Memory B cell (primary cell): Measurements from ENCODE around the gene ADAT1.

Experiments used
- ATAC-seq: fragments of 150-1000 bp; cut with Tn5 transposase; 2 replicates; pipeline ENCODE4 v1.10.0; 2021; ENCODE audit warnings: low read depth, mild to moderate bottlenecking, moderate library complexity
- DNase-seq, 2 donors: peaks; one replicate each; pipeline ENCODE4 v3.0.0; 2022; ENCODE audit warnings: low spot score in 2 of 2
- H3K27ac Mint-ChIP-seq: one replicate; pipeline ENCODE4 v1.8.0; 2022; ENCODE audit warnings: mild to moderate bottlenecking, moderate library complexity, mixed read lengths
- H3K27me3 Mint-ChIP-seq: one replicate; pipeline ENCODE4 v1.8.0; 2022; ENCODE audit warnings: mixed read lengths
- H3K36me3 Mint-ChIP-seq: one replicate; pipeline ENCODE4 v1.8.0; 2022; ENCODE audit warnings: mild to moderate bottlenecking, mixed read lengths
- H3K4me1 Mint-ChIP-seq: one replicate; pipeline ENCODE4 v1.8.0; 2022; ENCODE audit warnings: mixed read lengths
- H3K4me3 Mint-ChIP-seq: one replicate; pipeline ENCODE4 v1.8.0; 2022; ENCODE audit warnings: mild to moderate bottlenecking, moderate library complexity, mixed read lengths
- H3K9me3 Mint-ChIP-seq: one replicate; pipeline ENCODE4 v1.8.0; 2022; ENCODE audit warnings: mixed read lengths

ADAT1 gene

DNA sequence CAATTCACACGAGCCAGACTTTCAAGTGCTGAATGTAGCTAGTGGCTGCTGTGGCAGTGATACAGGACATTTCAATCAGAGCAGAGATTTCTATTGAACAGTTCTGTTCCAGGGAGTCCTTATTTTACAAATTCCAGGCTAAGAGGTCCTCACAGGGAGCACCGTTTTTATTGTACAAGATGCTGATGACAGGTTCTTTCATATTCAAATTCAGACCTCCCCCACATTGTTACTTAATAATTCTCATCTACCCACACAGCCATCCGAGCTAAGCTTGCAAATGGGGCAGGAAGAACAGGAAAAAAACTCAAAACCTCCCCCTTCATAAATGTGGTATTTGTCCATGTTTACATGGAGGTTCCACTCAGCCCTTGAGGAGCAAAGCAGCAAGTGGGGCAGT, 47.1 kb downstream of the ADAT1 start:
- DNase-seq (no peak), ATAC-seq (no peak)
- no peak overlapping the region for H3K4me3 Mint-ChIP-seq
- peaks cover 26% of the 10 kb centered on the region for H3K4me1 Mint-ChIP-seq
- H3K36me3 Mint-ChIP-seq = peaks cover 33% of the 10 kb centered on the region
- no peaks in the 10 kb centered on the region for H3K9me3 Mint-ChIP-seq
- no peaks in the 10 kb centered on the region for H3K27me3 Mint-ChIP-seq
- peak overlapping the region; percentile 18 for H3K27ac Mint-ChIP-seq

DNA sequence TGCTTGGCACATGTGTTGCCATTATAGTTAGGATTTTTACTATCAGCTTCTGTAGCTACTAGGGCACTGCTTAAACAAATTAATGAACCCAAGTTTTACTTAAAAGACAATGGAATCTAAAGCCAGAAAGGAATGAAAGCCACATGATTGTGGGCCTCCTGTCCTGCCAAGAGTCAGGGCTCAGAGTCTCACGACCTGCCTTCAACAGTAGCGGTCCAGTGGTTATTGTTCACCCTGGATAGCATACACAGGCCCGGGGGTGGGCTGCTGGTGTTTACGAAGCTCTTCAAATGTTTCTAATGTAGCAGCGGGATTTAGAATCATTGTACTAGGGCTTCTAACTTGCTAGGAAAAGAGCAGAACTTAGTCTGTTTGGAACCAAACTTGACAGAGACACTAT, 49.1 kb downstream of the ADAT1 start:
- no peak overlapping the region for H3K4me3 Mint-ChIP-seq
- H3K9me3 Mint-ChIP-seq = no peaks in the 10 kb centered on the region
- no peaks in the 10 kb centered on the region for H3K27me3 Mint-ChIP-seq
- H3K4me1 Mint-ChIP-seq = peaks cover 29% of the 10 kb centered on the region
- DNase-seq (no peak), ATAC-seq (no peak)
- H3K27ac Mint-ChIP-seq = no peak overlapping the region
- peaks cover 30% of the 10 kb centered on the region for H3K36me3 Mint-ChIP-seq

DNA sequence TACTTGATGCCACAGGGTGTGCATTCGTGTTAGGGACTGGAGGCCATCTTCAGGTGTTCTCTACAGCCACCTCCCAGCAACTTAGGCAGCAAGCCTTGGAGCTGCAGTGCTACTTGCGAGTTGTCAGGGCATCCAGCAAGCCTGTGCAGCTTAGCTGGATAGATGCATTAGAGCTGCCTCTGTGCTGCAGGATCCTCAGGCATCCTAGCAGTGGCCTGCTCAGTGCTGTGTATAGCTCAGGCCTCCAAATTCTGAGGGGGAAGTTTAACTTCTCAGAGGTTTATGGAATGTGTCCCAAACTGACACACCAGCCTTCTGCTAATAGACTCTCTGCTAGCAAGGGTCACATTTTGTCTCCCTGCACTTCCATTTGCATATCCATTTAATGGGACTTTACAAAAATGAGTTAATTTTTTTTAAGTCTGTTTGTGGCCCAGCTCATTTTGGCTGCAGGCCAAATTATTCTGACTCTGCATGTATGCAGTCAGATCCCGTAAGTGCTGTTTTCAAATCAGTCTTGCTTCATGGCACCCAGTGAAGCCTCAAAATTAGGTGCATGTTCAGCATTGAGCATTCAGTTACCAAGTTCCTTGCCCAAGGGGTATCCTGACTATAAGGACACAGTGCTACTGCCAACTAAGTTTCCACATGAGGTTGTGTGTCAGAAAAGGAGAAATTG, 50.1 kb downstream of the ADAT1 start:
- no peak for ATAC-seq
- peaks cover 23% of the 10 kb centered on the region for H3K36me3 Mint-ChIP-seq
- H3K4me1 Mint-ChIP-seq = peaks cover 24% of the 10 kb centered on the region
- no peak for DNase-seq
- no peaks in the 10 kb centered on the region for H3K9me3 Mint-ChIP-seq
- no peak overlapping the region for H3K4me3 Mint-ChIP-seq
- no peaks in the 10 kb centered on the region for H3K27me3 Mint-ChIP-seq
- peak overlapping the region; percentile 86 for H3K27ac Mint-ChIP-seq

DNA sequence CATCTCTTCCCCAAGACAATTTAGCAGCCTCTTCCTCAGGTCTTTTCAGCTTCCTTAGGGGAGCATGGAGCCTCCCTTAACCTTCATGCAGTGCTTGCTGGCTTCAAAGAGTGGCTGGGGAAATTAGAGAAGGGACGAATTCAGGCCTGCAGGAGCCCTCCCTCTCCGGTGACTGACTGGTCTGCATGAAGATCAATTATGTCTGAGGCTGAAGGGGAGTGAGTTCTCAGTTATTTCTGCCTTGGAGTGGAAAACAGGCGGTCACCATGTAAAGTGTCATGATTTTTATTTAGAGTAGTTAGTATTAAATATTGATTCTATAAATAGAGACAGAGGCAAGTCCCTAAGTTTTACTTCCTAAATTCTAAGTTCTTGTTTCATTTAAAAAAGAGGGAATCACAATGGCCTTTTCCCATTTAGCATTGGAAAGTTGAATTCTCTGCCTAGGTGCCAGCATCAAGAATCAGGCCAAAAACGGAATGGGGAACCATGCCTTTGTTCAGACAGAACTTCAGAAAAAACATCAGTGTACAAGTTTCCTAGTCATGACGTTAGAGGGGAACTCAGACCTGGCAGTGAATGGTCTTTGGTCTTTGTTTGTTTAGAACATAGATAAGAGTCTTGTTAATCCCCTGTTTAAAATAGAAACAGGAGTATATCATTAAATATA, 52.5 kb downstream of the ADAT1 start:
- DNase-seq (peak in 1 of 2 donors; percentile 49), ATAC-seq (peak; percentile 53)
- no peaks in the 10 kb centered on the region for H3K9me3 Mint-ChIP-seq
- H3K4me3 Mint-ChIP-seq = no peak overlapping the region
- peaks cover 29% of the 10 kb centered on the region for H3K4me1 Mint-ChIP-seq
- H3K36me3 Mint-ChIP-seq = peaks cover 15% of the 10 kb centered on the region
- peak overlapping the region; percentile 86 for H3K27ac Mint-ChIP-seq
- no peaks in the 10 kb centered on the region for H3K27me3 Mint-ChIP-seq

DNA sequence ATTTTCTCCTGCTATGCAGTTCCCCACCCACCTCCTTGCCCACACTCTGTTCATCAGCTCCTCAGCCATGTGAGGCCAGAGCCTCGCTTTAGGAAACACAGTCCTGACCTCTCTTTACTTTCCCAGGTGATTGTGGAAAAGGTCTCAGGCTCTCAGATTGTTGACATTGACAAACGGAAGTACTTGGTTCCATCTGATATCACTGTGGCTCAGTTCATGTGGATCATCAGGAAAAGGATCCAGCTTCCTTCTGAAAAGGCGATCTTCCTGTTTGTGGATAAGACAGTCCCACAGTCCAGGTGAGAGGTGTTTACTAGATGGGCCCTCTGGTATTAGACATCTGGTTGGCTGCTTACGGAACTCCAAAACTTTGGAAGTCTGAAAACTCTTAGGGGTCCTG, 55.2 kb downstream of the ADAT1 start:
- Mint-ChIP-seq H3K4me1 (peaks cover 26% of the 10 kb centered on the region), H3K27ac (no peak overlapping the region), H3K27me3 (no peaks in the 10 kb centered on the region), H3K9me3 (no peaks in the 10 kb centered on the region), H3K4me3 (peak overlapping the region; percentile 89), H3K36me3 (peaks cover 8% of the 10 kb centered on the region)
- DNase-seq (no peak), ATAC-seq (no peak)

DNA sequence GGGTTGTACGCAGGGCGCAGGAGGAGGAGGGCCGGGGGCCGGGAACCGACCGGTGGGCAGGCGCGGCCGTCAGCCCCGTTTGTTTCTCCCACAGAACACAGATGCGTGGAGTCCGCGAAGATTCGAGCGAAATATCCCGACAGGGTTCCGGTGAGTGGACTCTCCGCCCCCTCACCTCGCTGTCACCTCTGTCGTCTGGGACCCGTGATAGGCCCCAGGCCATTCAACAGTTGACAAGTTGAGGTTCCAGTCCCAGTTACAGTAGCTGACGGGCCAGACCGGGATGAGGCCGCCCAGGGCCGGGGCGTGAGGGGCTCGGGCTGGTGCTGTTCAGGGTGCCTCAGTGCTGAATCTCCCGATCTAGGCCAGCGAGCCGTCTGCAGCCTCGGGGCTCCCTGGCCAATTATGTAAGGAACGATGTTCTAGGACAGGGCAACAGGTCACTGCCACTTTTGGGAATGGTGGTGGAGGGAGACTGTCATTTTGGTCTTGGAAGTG, 56.3 kb downstream of the ADAT1 start:
- H3K9me3 Mint-ChIP-seq = no peaks in the 10 kb centered on the region
- peak overlapping the region; percentile 89 for H3K4me3 Mint-ChIP-seq
- H3K27ac Mint-ChIP-seq = peak overlapping the region; percentile 99
- H3K4me1 Mint-ChIP-seq = peaks cover 23% of the 10 kb centered on the region
- peaks cover 2% of the 10 kb centered on the region for H3K27me3 Mint-ChIP-seq
- ATAC-seq = no peak
- no peak for DNase-seq
- H3K36me3 Mint-ChIP-seq = peaks cover 5% of the 10 kb centered on the region

DNA sequence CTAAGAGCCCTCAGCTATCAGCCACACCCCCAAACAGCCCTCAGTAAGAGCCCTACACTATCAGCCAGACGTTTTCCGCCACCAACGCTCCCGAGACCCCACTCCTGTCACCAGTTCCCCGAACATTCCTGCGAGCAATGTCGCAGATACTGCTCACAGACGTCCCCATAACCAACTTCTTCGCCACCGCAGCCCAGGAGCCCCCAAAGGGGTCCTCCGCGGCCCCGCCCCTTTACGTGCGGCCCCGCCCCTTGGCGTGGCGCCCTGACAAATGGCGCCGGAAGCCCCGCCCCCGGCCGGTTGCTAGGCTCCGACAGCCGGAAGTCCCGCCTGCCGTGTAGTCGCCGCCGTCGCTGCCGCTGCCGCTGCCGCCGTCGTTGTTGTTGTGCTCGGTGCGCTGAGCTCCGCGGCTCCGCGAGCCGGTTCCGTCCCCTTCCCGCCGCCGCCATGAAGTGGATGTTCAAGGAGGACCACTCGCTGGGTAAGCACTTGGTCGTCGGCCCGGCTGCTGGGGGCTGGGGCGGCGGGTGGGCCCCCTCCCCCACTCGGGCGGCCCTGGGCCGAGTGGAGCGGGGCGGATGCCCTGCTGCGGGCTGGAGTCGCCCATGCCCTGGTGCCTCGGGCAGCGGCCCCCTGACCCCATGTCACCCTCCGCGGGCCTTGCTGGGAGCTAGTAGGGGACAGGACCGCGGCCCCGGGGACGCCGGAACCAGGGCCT, 56.9 kb downstream of the ADAT1 start, which contains the start of gene GABARAPL2:
Gene GABARAPL2 (plus strand): TSS at position 340 of the 718 bp plus-strand sequence. CDS start 108 bp downstream, at position 448.
- DNase-seq = peak; percentile 97 to 99
- Mint-ChIP-seq H3K4me1 (peaks cover 23% of the 10 kb centered on the region), H3K9me3 (no peaks in the 10 kb centered on the region), H3K36me3 (peaks cover 2% of the 10 kb centered on the region), H3K27me3 (peaks cover 2% of the 10 kb centered on the region), H3K4me3 (peak within 1 kb of the TSS; percentile 89), H3K27ac (peak within 1 kb of the TSS; percentile 99)
- ATAC-seq = peak; percentile 65

DNA sequence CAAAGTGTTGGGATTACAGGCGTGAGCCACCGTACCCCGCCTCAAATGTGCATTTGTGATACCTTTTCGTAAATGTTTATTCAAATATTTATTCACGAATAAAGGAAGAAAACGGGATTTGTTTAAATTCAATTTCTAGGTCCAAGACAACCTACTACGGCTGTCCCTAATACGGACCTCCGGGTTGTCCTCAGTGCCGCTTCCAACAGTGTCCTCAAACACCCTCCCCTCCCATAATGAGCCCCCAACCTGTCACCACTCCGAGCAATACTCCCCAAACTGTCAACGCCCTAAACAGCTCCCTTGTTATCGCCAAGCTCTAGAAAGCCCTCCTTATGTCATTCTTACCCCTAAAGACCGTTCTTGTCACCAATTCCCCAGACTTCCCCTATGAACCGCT, 57.4 kb downstream of the ADAT1 start:
- Mint-ChIP-seq H3K9me3 (no peaks in the 10 kb centered on the region), H3K27me3 (peaks cover 2% of the 10 kb centered on the region), H3K36me3 (peaks cover 2% of the 10 kb centered on the region), H3K4me3 (peak overlapping the region; percentile 89), H3K4me1 (peaks cover 23% of the 10 kb centered on the region), H3K27ac (peak overlapping the region; percentile 99)
- ATAC-seq = no peak
- no peak for DNase-seq

DNA sequence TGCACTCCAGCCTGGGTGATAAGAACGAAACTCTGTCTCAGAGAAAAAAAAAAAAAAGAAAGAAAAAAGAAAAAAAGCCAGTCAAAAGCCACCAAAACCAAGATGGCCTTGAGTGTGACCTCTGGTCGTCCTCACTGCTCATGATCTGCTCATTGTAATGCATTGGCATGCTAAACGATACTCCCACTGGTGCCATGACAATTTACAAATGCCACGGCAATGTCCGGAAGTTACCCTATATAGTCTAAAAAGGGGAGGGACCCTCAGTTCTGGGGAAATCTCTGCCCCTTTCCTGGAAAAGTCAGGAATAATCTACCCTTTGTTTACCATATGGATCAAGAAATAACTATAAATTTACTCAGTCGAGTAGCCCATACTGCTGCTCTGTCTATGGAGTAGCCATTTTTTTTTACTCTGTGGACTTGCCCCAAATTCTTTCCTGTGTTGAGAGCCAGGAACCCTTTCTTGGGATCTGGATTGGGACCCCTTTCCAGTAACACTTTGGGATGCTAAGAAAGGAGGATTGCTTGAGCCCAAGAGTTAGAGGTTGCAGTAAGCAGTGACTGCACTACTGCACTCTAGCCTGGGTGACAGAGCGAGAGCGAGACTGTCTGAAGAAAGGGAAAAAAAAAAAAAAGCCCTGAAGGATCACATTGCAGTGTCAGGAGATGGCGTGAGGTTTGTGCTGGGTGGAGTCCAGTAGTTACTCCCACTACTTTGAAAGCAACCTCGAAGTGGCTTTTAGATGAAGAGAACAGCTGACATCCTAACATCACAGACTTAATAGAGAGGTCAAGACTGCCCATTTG, 63.3 kb downstream of the ADAT1 start:
- DNase-seq (no peak), ATAC-seq (no peak)
- Mint-ChIP-seq H3K4me1 (peaks cover 7% of the 10 kb centered on the region), H3K27me3 (peaks cover 2% of the 10 kb centered on the region), H3K9me3 (no peaks in the 10 kb centered on the region), H3K4me3 (no peak overlapping the region), H3K36me3 (no peaks in the 10 kb centered on the region), H3K27ac (no peak overlapping the region)

DNA sequence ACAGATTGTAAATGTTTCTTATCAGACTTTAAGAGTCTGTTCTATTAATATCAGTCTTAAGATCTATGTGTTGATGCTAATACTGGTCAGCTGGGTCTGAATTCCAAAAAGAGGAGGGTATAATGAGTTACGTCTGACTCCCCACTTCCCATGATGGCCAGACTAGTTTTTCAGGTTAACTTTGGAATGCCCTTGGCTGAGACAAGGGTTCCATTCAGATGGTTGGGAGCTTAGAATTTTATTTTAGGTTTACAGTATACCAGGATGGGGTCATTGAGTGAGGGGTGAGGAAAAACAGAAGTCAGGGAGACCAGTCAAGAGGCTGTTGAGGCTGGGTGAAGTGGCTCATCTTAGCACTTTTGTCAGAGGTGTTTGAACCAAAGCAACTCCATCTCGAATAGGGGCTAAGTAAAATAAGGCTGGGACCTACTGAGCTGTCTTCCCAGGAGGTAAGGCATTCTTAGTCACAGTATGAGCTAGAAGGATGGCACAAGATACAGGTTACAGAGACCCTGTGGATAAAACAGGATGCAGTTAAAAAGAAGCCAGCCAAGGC, 64.2 kb downstream of the ADAT1 start:
- Mint-ChIP-seq H3K4me3 (no peak overlapping the region), H3K27ac (no peak overlapping the region), H3K27me3 (peaks cover 2% of the 10 kb centered on the region), H3K36me3 (no peaks in the 10 kb centered on the region), H3K4me1 (peaks cover 6% of the 10 kb centered on the region), H3K9me3 (no peaks in the 10 kb centered on the region)
- DNase-seq (no peak), ATAC-seq (no peak)

DNA sequence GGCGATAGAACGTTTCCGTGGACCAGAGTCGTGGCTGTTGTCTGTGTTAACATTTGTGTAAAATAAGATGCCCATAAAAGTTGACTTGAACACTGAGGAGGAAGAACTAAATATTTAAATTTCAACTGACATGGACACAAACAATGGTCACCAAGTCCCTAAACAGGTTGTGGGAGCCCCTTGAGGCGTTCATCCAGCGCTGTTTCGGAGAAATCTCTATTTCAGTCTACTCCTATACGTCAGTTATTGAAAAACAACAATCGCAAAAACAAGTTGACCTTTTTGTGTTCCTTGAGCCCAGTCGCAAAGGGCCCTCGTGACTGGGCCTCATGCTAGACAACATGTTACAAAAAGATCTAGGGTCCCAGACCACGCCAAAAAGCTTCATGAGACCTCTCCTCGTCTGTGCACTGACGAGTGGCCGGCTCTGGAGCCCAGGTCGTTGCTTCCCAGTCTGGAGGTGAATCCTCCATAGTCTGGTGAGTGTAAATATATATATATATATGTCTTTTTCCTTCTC, 66.6 kb downstream of the ADAT1 start:
- Mint-ChIP-seq H3K27ac (peak overlapping the region; percentile 96), H3K4me3 (peak overlapping the region; percentile 97), H3K4me1 (peaks cover 6% of the 10 kb centered on the region), H3K27me3 (no peaks in the 10 kb centered on the region), H3K36me3 (no peaks in the 10 kb centered on the region), H3K9me3 (no peaks in the 10 kb centered on the region)
- DNase-seq = no peak
- no peak for ATAC-seq

DNA sequence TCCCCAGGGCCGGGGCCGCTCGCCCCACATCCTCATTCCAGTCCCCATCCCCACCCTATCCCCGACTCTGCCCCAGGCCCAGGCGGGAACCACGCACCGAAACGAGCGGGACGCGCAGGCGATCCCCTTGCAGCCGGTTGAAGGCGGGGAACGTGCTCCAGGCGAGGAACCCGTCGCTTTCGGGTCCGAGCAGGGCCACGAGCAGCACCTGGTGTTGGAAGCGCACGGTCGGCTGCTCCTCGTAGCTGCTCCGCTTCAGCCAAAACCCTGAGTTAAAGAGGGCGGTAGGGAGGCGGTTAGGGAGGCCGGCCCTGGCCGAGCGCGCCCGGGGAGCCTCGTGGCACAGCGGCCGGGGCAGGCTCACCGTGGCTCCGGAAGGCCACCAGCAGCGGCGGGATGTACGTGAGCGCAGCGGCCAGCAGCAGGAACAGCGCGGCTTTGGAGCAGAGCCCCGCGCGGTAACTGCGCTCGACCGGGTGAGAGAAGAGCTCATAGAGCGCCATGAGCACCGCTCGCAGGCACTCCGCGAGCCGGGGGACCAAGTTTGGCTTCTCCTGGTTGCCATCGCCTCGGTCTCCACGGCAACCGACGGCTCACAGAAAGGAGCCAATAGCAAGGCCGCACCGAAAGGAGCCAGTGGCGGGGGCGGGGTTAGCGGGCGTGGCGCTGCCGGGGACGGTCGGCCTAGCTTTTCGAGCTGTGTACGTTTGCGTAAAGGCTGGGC, 67.2 kb downstream of the ADAT1 start, which contains the start of gene TMEM231:
Gene TMEM231 (minus strand): TSS at position 546 of the 724 bp plus-strand sequence. CDS start 43 bp downstream, at position 503.
- peak; percentile 91 to 92 for DNase-seq
- H3K4me1 Mint-ChIP-seq = peaks cover 6% of the 10 kb centered on the region
- H3K4me3 Mint-ChIP-seq = peak within 1 kb of the TSS; percentile 97
- no peaks in the 10 kb centered on the region for H3K9me3 Mint-ChIP-seq
- no peaks in the 10 kb centered on the region for H3K27me3 Mint-ChIP-seq
- H3K36me3 Mint-ChIP-seq = no peaks in the 10 kb centered on the region
- ATAC-seq = peak; percentile 92
- peak within 1 kb of the TSS; percentile 96 for H3K27ac Mint-ChIP-seq
